ENCODE measurements around the gene ASTE1.

GRCh38 chr3:131048030-131048429, 21.4 kb upstream of the ASTE1 start:
- TF ChIP-seq GATA3 (IDR thresholded peaks at IDR 0.05; ENCODE audit: low read depth, low read length) = no peak
- no peak for TF ChIP-seq GATA2 (IDR thresholded peaks at IDR 0.05; ENCODE audit: low read depth, low read length)

Measured in SH-SY5Y (cell line).